Heart left ventricle (tissue), 16 donors: ENCODE data around the gene NALCN. TPM values are rescaled to one million over a fixed set of nuclear protein-coding genes. Genes with fewer than 3 reads are reported as not detected.

ENCODE experiments used
- ATAC-seq, 4 donors: fragments of 200-7000 bp; cut with Tn5 transposase; one replicate each; pipeline ENCODE4 v1.9.1; 2020 to 2022; ENCODE audit warnings: moderate library complexity in 4 of 4, mild to moderate bottlenecking in 3 of 4, moderate number of reproducible peaks in 1 of 4
- DNase-seq, 5 donors: peaks; one replicate each; pipeline ENCODE4 v3.0.0-alpha.2; 2020
- H3K27ac ChIP-seq, 12 donors: fragments of 200-600 bp; sonication (generic) in 4 of 12; one replicate each; pipeline versions ENCODE4 v1.5.0 to v1.8.0; 2016 to 2022; ENCODE audit warnings: mild to moderate bottlenecking in 2 of 12
- H3K27me3 ChIP-seq, 9 donors: fragments of 200-600 bp; sonication (generic) in 2 of 9; one replicate each; pipeline versions ENCODE4 v1.5.1 to v1.8.0; 2016 to 2022; ENCODE audit warnings: mild to moderate bottlenecking in 3 of 9
- H3K36me3 ChIP-seq, 9 donors: fragments of 200-600 bp; sonication (generic) in 2 of 9; one replicate each; pipeline versions ENCODE4 v1.5.0 to v1.8.0; 2018 to 2022; ENCODE audit warnings: mild to moderate bottlenecking in 2 of 9
- H3K4me1 ChIP-seq, 12 donors: fragments of 200-600 bp; sonication (generic) in 4 of 12; one replicate each; pipeline versions ENCODE4 v1.5.0 to v1.8.0; 2016 to 2022; ENCODE audit warnings: mild to moderate bottlenecking in 3 of 12
- H3K4me3 ChIP-seq, 12 donors: fragments of 200-600 bp; sonication (generic) in 4 of 12; one replicate each; pipeline versions ENCODE4 v1.5.0 to v1.8.0; 2017 to 2022; ENCODE audit warnings: mild to moderate bottlenecking in 9 of 12, moderate library complexity in 4 of 12
- H3K9me3 ChIP-seq, 12 donors: fragments of 200-600 bp; sonication (generic) in 4 of 12; one replicate each; pipeline versions ENCODE4 v1.5.0 to v1.8.0; 2016 to 2022; ENCODE audit warnings: mild to moderate bottlenecking in 1 of 12
- POLR2A ChIP-seq, 2 donors: fragments of 450-650 bp; IDR thresholded peaks; one replicate each; pipeline ENCODE4 v1.6.1; 2017; ENCODE audit warnings: antibody characterized with exemption in 2 of 2, mild to moderate bottlenecking in 2 of 2, moderate library complexity in 2 of 2
- WGBS, 4 donors: extraction: QIAGEN DNeasy Blood & Tissue Kit in 2 of 4; methylation state at CpG; one replicate each; pipeline versions ENCODE4 v1.1.5 to v1.1.7; 2013 to 2018; 5-methylcytosine and 5-hydroxymethylcytosine counted together
- intact Hi-C, 10 donors: fragments of 100-400 bp; cut with DNase I; formaldehyde crosslinking; loops; one replicate each; pipeline versions ENCODE4 v1.11.1 to v1.14.2; 2022
- polyA plus RNA-seq, 2 donors: library from polyadenylated mRNA; stranded (reverse); fragments of 200-250 nt; gene quantifications; one replicate each; pipeline ENCODE4 v1.2.3, GENCODE V29; 2013
- total RNA-seq, 9 donors: library from RNA; depleted of rRNA in 2 of 9; stranded (reverse); fragments of >200 nt in 2 of 9; fragmentation: NEBNext Ultra II Directional in 3 of 9; extraction: Animal tissue kit (Norgen Biotek cat#: 25700) in 3 of 9; gene quantifications; one replicate each; pipeline versions ENCODE4 v1.1.0 to v1.2.4, GENCODE V29; 2016 to 2023
- TF ChIP-seq, protein P1 (sequence below), 12 donors: fragments of 200-600 bp; sonication (generic) in 4 of 12; IDR thresholded peaks; one replicate each; pipeline versions ENCODE4 v1.5.0 to v1.8.0; 2018 to 2022; ENCODE audit warnings: antibody characterized with exemption in 12 of 12, mild to moderate bottlenecking in 5 of 12
- donor health status: ischemic (EF 13 %, LVEDD 7.1; RV severe dilation, severe dysfunction).
- donor health status: healthy with polysubstance abuse.
- donor health status: DM: no; HTN: yes; CAD: no.
- donor health status: DM: no; HTN: no; CAD: no.
- donor health status: ischemic (EF 25% LVEDD 6.9; RV normal size, moderate dysfunction).
- donor health status: ischemic (EF 25% LVEDD 5.7; RV mildly dilated, moderate dysfunction).
- donor health status: healthy.
- donor health status: DM: yes; HTN: yes; CAD: no.
- donor health status: ischemic (EF 35%, LVEDD 5.7; RV mildly dilated, moderate dysfunction).
- donor health status: nonischemic (EF 11% LVEDD 7.7; RV severe dilation, severe dysfunction).
- donor health status: DM: yes; HTN: yes; CAD: no.
- donor health status: PGD.
- donor health status: ischemic (EF 29% LVEDD 5.4; RV normal size, mild dysfunction).
- donor health status: nonischemic (EF 23%, LVEDD 6.1; RV moderate dilation, normal function).

The NALCN gene
- total and polyA plus RNA-seq, 11 donors = 1.9 to 11.4 (median 6.8) TPM; not detected in 1

DNA sequence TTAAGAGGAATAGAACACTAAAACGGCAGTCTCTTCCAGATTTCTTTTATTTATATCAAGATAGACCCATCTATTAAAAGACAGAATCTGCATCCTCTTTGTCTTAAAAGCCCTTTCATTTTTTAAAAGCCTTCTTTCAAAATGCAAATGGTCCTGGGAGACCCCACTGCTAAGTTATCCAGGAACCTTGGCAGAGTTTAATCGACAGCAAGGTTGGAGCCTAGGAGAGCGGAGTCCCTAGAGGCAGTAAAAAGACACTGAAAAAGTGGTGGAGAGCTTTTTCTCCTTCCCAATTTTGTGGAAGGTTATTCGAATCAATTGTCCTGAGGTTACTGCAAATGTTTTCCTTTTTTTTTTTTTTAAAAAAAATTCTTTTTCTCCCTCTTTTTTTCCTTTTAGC lies 294.7 kb downstream of the NALCN start:
- intact Hi-C loops = loop anchor here in 4 of 10 donors (10.0 kb wide), 2 partner anchors 547 to 1467 kb away; no protein-coding TSS in a partner anchor
- DNase-seq (no peak), ATAC-seq (no peak)
- Histone ChIP-seq H3K27ac (no peak overlapping the region), H3K4me3 (no peak overlapping the region), H3K9me3 (no peaks in the 10 kb centered on the region), H3K27me3 (no peaks in the 10 kb centered on the region), H3K4me1 (no peaks in the 10 kb centered on the region), H3K36me3 (no peaks in the 10 kb centered on the region)
- TF ChIP-seq, protein P1, sequence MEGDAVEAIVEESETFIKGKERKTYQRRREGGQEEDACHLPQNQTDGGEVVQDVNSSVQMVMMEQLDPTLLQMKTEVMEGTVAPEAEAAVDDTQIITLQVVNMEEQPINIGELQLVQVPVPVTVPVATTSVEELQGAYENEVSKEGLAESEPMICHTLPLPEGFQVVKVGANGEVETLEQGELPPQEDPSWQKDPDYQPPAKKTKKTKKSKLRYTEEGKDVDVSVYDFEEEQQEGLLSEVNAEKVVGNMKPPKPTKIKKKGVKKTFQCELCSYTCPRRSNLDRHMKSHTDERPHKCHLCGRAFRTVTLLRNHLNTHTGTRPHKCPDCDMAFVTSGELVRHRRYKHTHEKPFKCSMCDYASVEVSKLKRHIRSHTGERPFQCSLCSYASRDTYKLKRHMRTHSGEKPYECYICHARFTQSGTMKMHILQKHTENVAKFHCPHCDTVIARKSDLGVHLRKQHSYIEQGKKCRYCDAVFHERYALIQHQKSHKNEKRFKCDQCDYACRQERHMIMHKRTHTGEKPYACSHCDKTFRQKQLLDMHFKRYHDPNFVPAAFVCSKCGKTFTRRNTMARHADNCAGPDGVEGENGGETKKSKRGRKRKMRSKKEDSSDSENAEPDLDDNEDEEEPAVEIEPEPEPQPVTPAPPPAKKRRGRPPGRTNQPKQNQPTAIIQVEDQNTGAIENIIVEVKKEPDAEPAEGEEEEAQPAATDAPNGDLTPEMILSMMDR (IDR thresholded peaks at IDR 0.05) = no peak
- whole genome bisulfite sequencing, 4 donors = 61 to 64% (median 63%) methylated on average over 4 of the region's 4 CpGs

DNA sequence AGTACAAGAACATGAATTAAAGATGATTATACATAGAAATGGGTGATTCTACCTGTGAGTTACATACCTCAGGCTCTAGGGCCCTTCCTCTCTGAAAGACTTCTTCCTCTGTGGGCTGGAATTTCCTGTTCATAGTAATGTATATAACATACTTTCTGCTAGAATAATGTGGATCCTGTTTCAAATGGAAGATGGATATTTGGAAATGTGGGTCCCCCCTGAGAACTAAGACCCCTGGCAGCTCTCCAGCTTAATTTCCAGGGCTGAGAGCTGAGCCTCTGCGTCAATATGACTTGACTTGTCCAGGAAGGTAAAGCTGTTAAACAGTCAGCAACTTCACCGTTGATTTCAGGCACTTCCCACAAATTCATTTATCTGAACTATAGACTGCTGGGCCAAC lies 296.3 kb downstream of the NALCN start:
- Histone ChIP-seq H3K27ac (no peak overlapping the region), H3K4me3 (no peak overlapping the region), H3K9me3 (no peaks in the 10 kb centered on the region), H3K27me3 (no peaks in the 10 kb centered on the region), H3K36me3 (no peaks in the 10 kb centered on the region), H3K4me1 (no peaks in the 10 kb centered on the region)
- intact Hi-C loops = loop anchor here in 4 of 10 donors (10.0 kb wide), 2 partner anchors 545 to 1465 kb away; no protein-coding TSS in a partner anchor
- ATAC-seq = no peak
- WGBS, 4 donors = 42 to 54% (median 43%) methylated on average over 2 of the region's 2 CpGs
- TF ChIP-seq, protein P1 (IDR thresholded peaks at IDR 0.05) = no peak
- TF ChIP-seq POLR2A (IDR thresholded peaks at IDR 0.05) = no peak
- DNase-seq = no peak

DNA sequence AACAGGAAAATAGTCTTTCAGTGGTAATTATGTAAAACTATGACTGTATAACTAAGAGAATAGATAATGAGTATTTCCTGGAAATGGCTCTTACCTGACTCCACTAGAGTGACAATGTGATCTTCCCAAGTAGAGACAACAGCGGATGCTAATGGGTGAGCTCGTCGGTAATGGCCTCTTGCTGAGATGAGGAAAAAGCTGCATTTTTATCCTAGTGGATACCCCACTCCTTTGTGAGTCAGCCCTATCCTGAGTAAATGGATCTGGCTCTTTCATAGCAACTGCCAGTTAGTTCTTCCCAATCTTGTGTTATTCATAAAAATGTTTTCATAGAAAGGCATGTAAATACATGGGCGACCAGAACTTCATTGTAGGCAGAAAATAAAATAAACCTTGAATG lies 299.5 kb downstream of the NALCN start:
- ATAC-seq (no peak), DNase-seq (no peak)
- H3K4me3 ChIP-seq = no peak overlapping the region
- no peak overlapping the region for H3K27ac ChIP-seq
- H3K36me3 ChIP-seq = no peaks in the 10 kb centered on the region
- no peaks in the 10 kb centered on the region for H3K9me3 ChIP-seq
- intact Hi-C loops = no loop called here
- H3K27me3 ChIP-seq = no peaks in the 10 kb centered on the region
- H3K4me1 ChIP-seq = no peaks in the 10 kb centered on the region
- TF ChIP-seq, protein P1 (IDR thresholded peaks at IDR 0.05) = no peak
- TF ChIP-seq POLR2A (IDR thresholded peaks at IDR 0.05) = no peak
- WGBS, 4 donors = 59 to 64% (median 62%) methylated on average over 4 of the region's 4 CpGs

DNA sequence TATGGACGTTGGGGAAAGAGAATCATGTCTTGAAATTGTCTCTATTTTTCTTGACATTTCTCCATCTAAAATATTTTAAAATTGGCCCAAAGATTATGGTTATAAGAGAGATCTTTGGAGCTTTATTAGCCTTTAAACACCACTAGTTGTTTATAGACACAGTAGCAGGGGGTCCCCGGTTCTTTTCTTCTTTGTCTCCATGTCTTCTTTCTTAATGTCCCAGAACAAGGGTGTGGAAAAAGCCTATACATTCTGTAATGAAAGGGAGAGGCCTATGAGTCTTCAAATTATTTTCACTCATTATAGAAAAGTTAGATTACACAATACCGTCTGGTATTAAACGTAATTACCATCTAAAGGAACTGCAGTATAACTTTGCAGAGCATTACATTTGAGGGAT lies 300.0 kb downstream of the NALCN start:
- 58 to 70% (median 66%) methylated on average over 4 of the region's 4 CpGs for WGBS, 4 donors
- Histone ChIP-seq H3K27me3 (no peaks in the 10 kb centered on the region), H3K27ac (no peak overlapping the region), H3K9me3 (no peaks in the 10 kb centered on the region), H3K4me1 (no peaks in the 10 kb centered on the region), H3K4me3 (no peak overlapping the region), H3K36me3 (no peaks in the 10 kb centered on the region)
- intact Hi-C loops = no loop called here
- no peak for DNase-seq
- ATAC-seq = no peak
- TF ChIP-seq, protein P1 (IDR thresholded peaks at IDR 0.05) = no peak
- TF ChIP-seq POLR2A (IDR thresholded peaks at IDR 0.05) = no peak
